Measurements from ENCODE around the gene CRYBG3. TPM values are rescaled to one million over a fixed set of nuclear protein-coding genes. Genes with fewer than 3 reads are reported as not detected.

Gene CRYBG3
- total RNA-seq, 2 experiments from 2014 or later = 2.2 to 2.4 TPM

DNA sequence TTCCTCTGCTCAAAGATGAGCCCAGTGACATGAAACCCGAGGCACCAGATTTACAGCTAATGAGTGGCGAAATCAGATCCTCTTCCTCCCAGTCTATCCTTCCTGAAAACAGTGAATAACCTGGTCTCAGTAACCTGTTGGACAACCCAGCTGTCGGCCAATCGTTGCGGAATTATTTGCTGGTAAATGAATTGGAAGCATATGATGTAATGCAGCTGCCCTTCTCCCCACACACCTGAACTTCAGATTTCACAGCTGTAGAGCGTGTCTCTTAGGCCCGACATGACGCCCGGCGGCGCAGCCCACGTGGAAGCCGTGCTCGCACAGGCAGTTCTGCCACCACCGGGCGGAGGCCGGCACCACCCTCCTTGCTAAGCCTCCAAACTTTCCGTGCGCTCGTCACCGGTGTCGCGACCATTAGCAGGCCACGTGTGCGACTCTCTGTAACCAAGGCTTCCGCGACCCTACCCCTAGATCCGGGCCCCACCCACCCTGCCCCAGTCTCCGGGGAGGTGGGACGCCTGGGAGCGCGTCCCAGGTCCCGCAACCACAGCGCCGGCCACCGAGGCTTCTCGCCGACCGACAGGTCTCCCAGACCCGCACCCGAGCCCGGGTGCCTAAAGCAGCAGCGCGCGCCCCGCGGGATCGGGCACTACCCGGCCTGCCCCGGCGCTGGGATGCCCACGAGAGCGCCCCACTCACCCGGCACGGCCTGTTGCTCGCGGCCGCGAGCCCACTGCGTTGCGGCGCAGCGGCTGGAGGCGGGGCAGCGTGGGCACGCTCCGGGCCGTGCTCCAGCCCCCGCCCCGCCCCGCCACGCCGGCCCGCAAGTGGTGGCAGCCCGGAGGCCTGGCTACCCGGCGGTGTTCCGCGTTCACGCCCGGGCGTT lies 150.1 kb downstream of the CRYBG3 start, which contains the start of gene RIOX2:
RIOX2 (minus strand) TSS at position 753 of the 889 bp plus-strand sequence. CDS start 4,838 bp downstream, outside the sequence.
- Mint-ChIP-seq H3K4me1 (ENCODE audit: low read depth) (peaks cover 72% of the 10 kb centered on the region), H3K36me3 (ENCODE audit: low read depth) (peaks cover 20% of the 10 kb centered on the region), H3K27ac (peak within 1 kb of the TSS; percentile 91), H3K4me3 (peak within 1 kb of the TSS; percentile 91), H3K27me3 (no peaks in the 10 kb centered on the region), H3K9me3 (no peaks in the 10 kb centered on the region)
- Histone ChIP-seq H3K36me3 (ENCODE audit: insufficient read depth, low read length) (peaks cover 11% of the 10 kb centered on the region), H3K4me1 (ENCODE audit: insufficient read depth, low read length) (peaks cover 34% of the 10 kb centered on the region), H3K27me3 (ENCODE audit: control insufficient read depth in 1 of 2, insufficient read depth in 2 of 2, low read length in 2 of 2) (no peaks in the 10 kb centered on the region), H3K9me3 (ENCODE audit: control insufficient read depth in 1 of 2, insufficient read depth in 1 of 2, low read length in 2 of 2) (no peaks in the 10 kb centered on the region), H3K4me3 (ENCODE audit: low read length) (peak within 1 kb of the TSS; percentile 63), H3K27ac (ENCODE audit: low read depth in 1 of 2, low read length in 2 of 2) (peak within 1 kb of the TSS in 1 of 2 donors; percentile 37)
- ChIA-PET POLR2A (interaction anchor here (0.6 to 2.0 kb wide), 12 partner anchors 11 to 208 kb away, joined by 3 to 20 read pairs (median 3); partner anchors contain the start of genes ARL6 and CRYBG3), CTCF (interaction anchor here (0.7 to 1.5 kb wide), 2 partner anchors 68 to 151 kb away, joined by 3 to 6 read pairs; partner anchors contain the start of gene CRYBG3)
- peak; percentile 93 for ATAC-seq (ENCODE audit: poor library complexity)
- DNase-seq = peak; percentile 52 to 91 (median 72)
- TF ChIP-seq, protein P1, sequence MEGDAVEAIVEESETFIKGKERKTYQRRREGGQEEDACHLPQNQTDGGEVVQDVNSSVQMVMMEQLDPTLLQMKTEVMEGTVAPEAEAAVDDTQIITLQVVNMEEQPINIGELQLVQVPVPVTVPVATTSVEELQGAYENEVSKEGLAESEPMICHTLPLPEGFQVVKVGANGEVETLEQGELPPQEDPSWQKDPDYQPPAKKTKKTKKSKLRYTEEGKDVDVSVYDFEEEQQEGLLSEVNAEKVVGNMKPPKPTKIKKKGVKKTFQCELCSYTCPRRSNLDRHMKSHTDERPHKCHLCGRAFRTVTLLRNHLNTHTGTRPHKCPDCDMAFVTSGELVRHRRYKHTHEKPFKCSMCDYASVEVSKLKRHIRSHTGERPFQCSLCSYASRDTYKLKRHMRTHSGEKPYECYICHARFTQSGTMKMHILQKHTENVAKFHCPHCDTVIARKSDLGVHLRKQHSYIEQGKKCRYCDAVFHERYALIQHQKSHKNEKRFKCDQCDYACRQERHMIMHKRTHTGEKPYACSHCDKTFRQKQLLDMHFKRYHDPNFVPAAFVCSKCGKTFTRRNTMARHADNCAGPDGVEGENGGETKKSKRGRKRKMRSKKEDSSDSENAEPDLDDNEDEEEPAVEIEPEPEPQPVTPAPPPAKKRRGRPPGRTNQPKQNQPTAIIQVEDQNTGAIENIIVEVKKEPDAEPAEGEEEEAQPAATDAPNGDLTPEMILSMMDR (IDR thresholded peaks at IDR 0.05) = no peak
- intact Hi-C loops (cut with DNase I, micrococcal nuclease) = loop anchor here (5.0 to 10.0 kb wide), 6 partner anchors 57 to 923 kb away; partner anchors contain the start of genes CLDND1 (in 1 of the 2), CRYBG3 (in 1 of the 2) and GABRR3 (in 1 of the 2)

DNA sequence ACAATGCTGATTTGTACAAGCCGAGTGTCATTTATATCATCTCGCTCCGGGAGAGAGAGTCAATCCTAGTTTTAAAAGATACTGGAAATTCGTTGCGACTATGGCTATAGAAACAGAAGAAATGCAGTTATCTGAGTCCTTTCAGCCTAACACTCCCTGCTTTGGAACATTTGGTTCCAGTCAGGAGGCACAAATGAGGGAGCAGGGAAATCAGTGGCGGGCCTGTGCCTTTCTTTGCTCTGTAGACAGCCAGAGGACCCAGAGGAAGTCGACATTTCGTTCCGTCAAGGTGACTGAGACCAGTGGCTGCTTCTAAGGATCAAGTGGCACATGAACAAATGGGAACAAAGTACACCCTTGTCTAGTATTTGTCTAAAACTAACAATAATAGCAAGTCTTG lies 151.2 kb downstream of the CRYBG3 start:
- Mint-ChIP-seq H3K4me1 (ENCODE audit: low read depth) (peaks cover 61% of the 10 kb centered on the region), H3K4me3 (peak overlapping the region; percentile 80), H3K36me3 (ENCODE audit: low read depth) (peaks cover 11% of the 10 kb centered on the region), H3K27me3 (no peaks in the 10 kb centered on the region), H3K27ac (peak overlapping the region; percentile 55), H3K9me3 (no peaks in the 10 kb centered on the region)
- Histone ChIP-seq H3K9me3 (ENCODE audit: control insufficient read depth in 1 of 2, insufficient read depth in 1 of 2, low read length in 2 of 2) (no peaks in the 10 kb centered on the region), H3K27me3 (ENCODE audit: control insufficient read depth in 1 of 2, insufficient read depth in 2 of 2, low read length in 2 of 2) (no peaks in the 10 kb centered on the region), H3K27ac (ENCODE audit: low read depth in 1 of 2, low read length in 2 of 2) (no peak overlapping the region), H3K4me1 (ENCODE audit: insufficient read depth, low read length) (peaks cover 32% of the 10 kb centered on the region), H3K36me3 (ENCODE audit: insufficient read depth, low read length) (peaks cover 3% of the 10 kb centered on the region), H3K4me3 (ENCODE audit: low read length) (peak overlapping the region; percentile 63)
- ATAC-seq (ENCODE audit: poor library complexity) (no peak), DNase-seq (no peak)
- ChIA-PET CTCF (no interaction called here), POLR2A (no interaction called here)
- TF ChIP-seq, protein P1 (IDR thresholded peaks at IDR 0.05) = no peak
- intact Hi-C loops (cut with DNase I, micrococcal nuclease) = loop anchor here (5.0 to 10.0 kb wide), 6 partner anchors 58 to 922 kb away; partner anchors contain the start of genes CLDND1 (in 1 of the 2), CRYBG3 (in 1 of the 2) and GABRR3 (in 1 of the 2)

DNA sequence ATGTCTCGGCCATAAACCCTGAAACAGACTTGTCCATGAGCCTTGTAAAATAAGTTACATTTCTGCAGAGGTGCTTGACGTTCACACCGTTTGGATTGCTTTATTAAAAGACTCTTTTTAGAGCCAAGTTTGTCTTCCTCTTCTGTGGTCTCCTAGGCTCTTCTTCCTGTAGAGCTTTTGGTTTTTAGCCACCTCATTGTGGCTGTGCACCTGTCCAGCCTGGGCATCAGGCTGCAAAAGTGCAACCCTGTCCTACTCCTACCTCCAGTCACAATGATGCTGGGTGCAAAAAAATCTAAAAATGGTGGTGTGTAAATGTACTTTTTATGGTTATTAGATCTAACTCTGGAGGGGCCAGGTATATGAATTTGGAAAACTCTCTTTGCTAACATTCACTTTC lies 153.2 kb downstream of the CRYBG3 start:
- intact Hi-C loops (cut with DNase I, micrococcal nuclease) = loop anchor here (5.0 to 10.0 kb wide), 6 partner anchors 60 to 920 kb away; partner anchors contain the start of genes CLDND1 (in 1 of the 2), CRYBG3 (in 1 of the 2) and GABRR3 (in 1 of the 2)
- H3K27ac ChIP-seq (ENCODE audit: low read depth in 1 of 2, low read length in 2 of 2) = no peak overlapping the region

More for the DNA sequence above, 153.2 kb downstream of the CRYBG3 start:
- no peaks in the 10 kb centered on the region for H3K9me3 ChIP-seq (ENCODE audit: control insufficient read depth in 1 of 2, insufficient read depth in 1 of 2, low read length in 2 of 2)
- no peaks in the 10 kb centered on the region for H3K27me3 Mint-ChIP-seq
- H3K4me3 ChIP-seq (ENCODE audit: low read length) = no peak overlapping the region
- POLR2A ChIA-PET = no interaction called here
- H3K4me1 Mint-ChIP-seq (ENCODE audit: low read depth) = peaks cover 41% of the 10 kb centered on the region
- H3K36me3 Mint-ChIP-seq (ENCODE audit: low read depth) = peaks cover 6% of the 10 kb centered on the region
- peaks cover 20% of the 10 kb centered on the region for H3K4me1 ChIP-seq (ENCODE audit: insufficient read depth, low read length)
- no peak for ATAC-seq (ENCODE audit: poor library complexity)
- CTCF ChIA-PET = no interaction called here
- no peaks in the 10 kb centered on the region for H3K9me3 Mint-ChIP-seq
- H3K36me3 ChIP-seq (ENCODE audit: insufficient read depth, low read length) = no peaks in the 10 kb centered on the region
- peak overlapping the region; percentile 71 for H3K4me3 Mint-ChIP-seq
- peak overlapping the region; percentile 59 for H3K27ac Mint-ChIP-seq
- TF ChIP-seq, protein P1 (IDR thresholded peaks at IDR 0.05) = no peak
- H3K27me3 ChIP-seq (ENCODE audit: control insufficient read depth in 1 of 2, insufficient read depth in 2 of 2, low read length in 2 of 2) = no peaks in the 10 kb centered on the region
- no peak for DNase-seq
